Measurements from ENCODE around the gene RNU1-1. TPM values are rescaled to one million over a fixed set of nuclear protein-coding genes. Genes with fewer than 3 reads are reported as not detected.

RNU1-1 gene
- under 0.01 and 5,836 TPM in 2 replicates for total RNA-seq

GRCh38 chr1:16514107-16515055 is at the start of gene RNU1-1:
Gene RNU1-1 (minus strand): TSS chr1:16514285.

Other genes starting within 250 kb of the RNU1-1 start
- gene FBXO42, start 161.8 kb downstream of the RNU1-1 start, total RNA-seq, result 8.4 and 9.9 TPM in 2 replicates
- gene SZRD1, start 147.0 kb downstream of the RNU1-1 start, total RNA-seq, result 20.7 and 22.7 TPM in 2 replicates
- not detected in 2 replicates for gene SPATA21, start 76.9 kb downstream of the RNU1-1 start, total RNA-seq
- gene NECAP2, start 73.6 kb downstream of the RNU1-1 start, total RNA-seq, result 164 and 167 TPM in 2 replicates
- 14.0 and 33.0 TPM in 2 replicates for gene NBPF1, start 99.3 kb upstream of the RNU1-1 start, total RNA-seq
- gene RNU1-3, start 152.7 kb upstream of the RNU1-1 start, total RNA-seq, result under 0.01 and 5,836 TPM in 2 replicates
- gene RNU1-4, start 226.2 kb upstream of the RNU1-1 start, total RNA-seq, result under 0.01 and 5,836 TPM in 2 replicates

Measured in epithelial cell of umbilical artery (primary cell).